Activated CD4-positive, alpha-beta T cell treated with anti-CD3 and anti-CD28 coated beads, Interleukin-2, amount 10 ng/mL, durations not matched to agents 24 days and 14 days (primary cell): Measurements from ENCODE around the gene OGG1. TPM values are rescaled to one million over a fixed set of nuclear protein-coding genes. Genes with fewer than 3 reads are reported as not detected.
A peak's percentile ranks its signal among the peaks of the same experiment; 100 is the strongest.

ENCODE experiments used
- DNase-seq: peaks from one replicate; pipeline ENCODE4 v3.0.0; 2022
- H3K27ac Mint-ChIP-seq: one replicate; pipeline ENCODE4 v1.8.0; 2022; ENCODE audit warnings: mild to moderate bottlenecking, mixed read lengths
- H3K27me3 Mint-ChIP-seq: one replicate; pipeline ENCODE4 v1.8.0; 2022; ENCODE audit warnings: mixed read lengths
- H3K36me3 Mint-ChIP-seq: one replicate; pipeline ENCODE4 v1.8.0; 2022; ENCODE audit warnings: low read depth, mild to moderate bottlenecking, mixed read lengths
- H3K4me1 Mint-ChIP-seq: one replicate; pipeline ENCODE4 v1.8.0; 2021; ENCODE audit warnings: mixed read lengths
- H3K4me3 Mint-ChIP-seq: one replicate; pipeline ENCODE4 v1.8.0; 2022; ENCODE audit warnings: mild to moderate bottlenecking, moderate library complexity, mixed read lengths
- H3K9me3 Mint-ChIP-seq: one replicate; pipeline ENCODE4 v1.8.0; 2021; ENCODE audit warnings: mixed read lengths
- intact Hi-C: fragments of 100-400 bp; cut with micrococcal nuclease; formaldehyde crosslinking; loops from one replicate; pipeline ENCODE4 v1.15.1; 2023
- total RNA-seq: library from RNA; stranded (reverse); gene quantifications from 2 replicates; pipeline ENCODE4 v1.2.3, GENCODE V29; 2022

The OGG1 gene
- 37.0 and 41.1 TPM in 2 replicates for total RNA-seq

GRCh38 chr3:9749645-9750555 lies at the start of gene OGG1:
TSS of gene OGG1 (plus strand) at chr3:9749952. CDS start at chr3:9750287, 335 bp downstream.
- intact Hi-C loops = loop anchor here (1.0 to 2.0 kb wide), 6 partner anchors 19 to 182 kb away; partner anchors contain the start of genes BRPF1, CAMK1 and TADA3
- DNase-seq = peak; percentile 99

GRCh38 chr3:9700536-9700935 lies 49.2 kb upstream of the OGG1 start:
- H3K36me3 Mint-ChIP-seq = peaks cover 32% of the 10 kb centered on the region
- H3K4me3 Mint-ChIP-seq = no peak overlapping the region
- intact Hi-C loops = no loop called here
- no peaks in the 10 kb centered on the region for H3K9me3 Mint-ChIP-seq
- peaks cover 21% of the 10 kb centered on the region for H3K27me3 Mint-ChIP-seq
- peaks cover 2% of the 10 kb centered on the region for H3K4me1 Mint-ChIP-seq
- no peak overlapping the region for H3K27ac Mint-ChIP-seq
- no peak for DNase-seq

More at GRCh38 chr3:9749645-9750555, at the start of gene OGG1:
- no peaks in the 10 kb centered on the region for H3K27me3 Mint-ChIP-seq
- H3K4me1 Mint-ChIP-seq = peaks cover 50% of the 10 kb centered on the region
- H3K4me3 Mint-ChIP-seq = peak within 1 kb of the TSS; percentile 91
- H3K27ac Mint-ChIP-seq = peak within 1 kb of the TSS; percentile 96
- H3K36me3 Mint-ChIP-seq = peaks cover 72% of the 10 kb centered on the region
- no peaks in the 10 kb centered on the region for H3K9me3 Mint-ChIP-seq

GRCh38 chr3:9701006-9701405 lies 48.7 kb upstream of the OGG1 start:
- H3K4me3 Mint-ChIP-seq = no peak overlapping the region
- H3K27me3 Mint-ChIP-seq = peaks cover 26% of the 10 kb centered on the region
- DNase-seq = no peak
- no peaks in the 10 kb centered on the region for H3K9me3 Mint-ChIP-seq
- no peak overlapping the region for H3K27ac Mint-ChIP-seq
- peaks cover 30% of the 10 kb centered on the region for H3K36me3 Mint-ChIP-seq
- H3K4me1 Mint-ChIP-seq = peaks cover 2% of the 10 kb centered on the region
- intact Hi-C loops = no loop called here

- peaks cover 33% of the 10 kb centered on the region for H3K27me3 Mint-ChIP-seq
- peaks cover 2% of the 10 kb centered on the region for H3K4me1 Mint-ChIP-seq
- H3K4me3 Mint-ChIP-seq = no peak overlapping the region
- peaks cover 27% of the 10 kb centered on the region for H3K36me3 Mint-ChIP-seq
- H3K9me3 Mint-ChIP-seq = no peaks in the 10 kb centered on the region
- no peak overlapping the region for H3K27ac Mint-ChIP-seq
- no peak for DNase-seq
- intact Hi-C loops = no loop called here
These were observed 48.0 kb upstream of the OGG1 start for GRCh38 chr3:9701711-9702110.

GRCh38 chr3:9703240-9703639 lies 46.5 kb upstream of the OGG1 start:
- DNase-seq = no peak
- Mint-ChIP-seq H3K36me3 (peaks cover 19% of the 10 kb centered on the region), H3K4me1 (peaks cover 2% of the 10 kb centered on the region), H3K9me3 (no peaks in the 10 kb centered on the region), H3K27ac (no peak overlapping the region), H3K4me3 (no peak overlapping the region), H3K27me3 (peaks cover 40% of the 10 kb centered on the region)
- intact Hi-C loops = no loop called here

GRCh38 chr3:9703736-9704346 lies 45.9 kb upstream of the OGG1 start, which contains the start of gene CPNE9:
TSS of gene CPNE9 (plus strand) at chr3:9703833. CDS start at chr3:9703997, 164 bp downstream.
- Mint-ChIP-seq H3K9me3 (no peaks in the 10 kb centered on the region), H3K27me3 (peaks cover 41% of the 10 kb centered on the region), H3K36me3 (peaks cover 19% of the 10 kb centered on the region), H3K27ac (no peak within 1 kb of the TSS), H3K4me1 (peaks cover 2% of the 10 kb centered on the region), H3K4me3 (no peak within 1 kb of the TSS)
- no peak for DNase-seq
- intact Hi-C loops = no loop called here

GRCh38 chr3:9704347-9705322 lies 45.1 kb upstream of the OGG1 start:
- peak; percentile 72 for DNase-seq
- peaks cover 41% of the 10 kb centered on the region for H3K27me3 Mint-ChIP-seq
- intact Hi-C loops = no loop called here
- peaks cover 16% of the 10 kb centered on the region for H3K36me3 Mint-ChIP-seq
- peak overlapping the region; percentile 69 for H3K4me3 Mint-ChIP-seq
- no peaks in the 10 kb centered on the region for H3K9me3 Mint-ChIP-seq
- H3K27ac Mint-ChIP-seq = no peak overlapping the region
- peaks cover 2% of the 10 kb centered on the region for H3K4me1 Mint-ChIP-seq

GRCh38 chr3:9710174-9710739 lies 39.5 kb upstream of the OGG1 start:
- peaks cover 6% of the 10 kb centered on the region for H3K4me1 Mint-ChIP-seq
- H3K36me3 Mint-ChIP-seq = no peaks in the 10 kb centered on the region
- H3K27me3 Mint-ChIP-seq = peaks cover 35% of the 10 kb centered on the region

GRCh38 chr3:9712415-9712814 lies 37.3 kb upstream of the OGG1 start:
- no peaks in the 10 kb centered on the region for H3K9me3 Mint-ChIP-seq
- H3K4me3 Mint-ChIP-seq = no peak overlapping the region
- intact Hi-C loops = no loop called here
- DNase-seq = no peak
- no peaks in the 10 kb centered on the region for H3K36me3 Mint-ChIP-seq
- peaks cover 8% of the 10 kb centered on the region for H3K4me1 Mint-ChIP-seq
- no peak overlapping the region for H3K27ac Mint-ChIP-seq
- peaks cover 20% of the 10 kb centered on the region for H3K27me3 Mint-ChIP-seq

More at GRCh38 chr3:9710174-9710739, 39.5 kb upstream of the OGG1 start:
- intact Hi-C loops = no loop called here
- Mint-ChIP-seq H3K4me3 (no peak overlapping the region), H3K9me3 (no peaks in the 10 kb centered on the region), H3K27ac (no peak overlapping the region)
- no peak for DNase-seq

- Mint-ChIP-seq H3K27me3 (peaks cover 21% of the 10 kb centered on the region), H3K36me3 (no peaks in the 10 kb centered on the region), H3K4me1 (peaks cover 8% of the 10 kb centered on the region), H3K27ac (no peak overlapping the region), H3K4me3 (no peak overlapping the region), H3K9me3 (no peaks in the 10 kb centered on the region)
- intact Hi-C loops = no loop called here
- no peak for DNase-seq
These were observed 36.6 kb upstream of the OGG1 start for GRCh38 chr3:9713142-9713541.

GRCh38 chr3:9715136-9715535 lies 34.6 kb upstream of the OGG1 start:
- no peaks in the 10 kb centered on the region for H3K9me3 Mint-ChIP-seq
- intact Hi-C loops = no loop called here
- peaks cover 6% of the 10 kb centered on the region for H3K4me1 Mint-ChIP-seq
- H3K27ac Mint-ChIP-seq = no peak overlapping the region
- DNase-seq = no peak
- no peaks in the 10 kb centered on the region for H3K36me3 Mint-ChIP-seq
- H3K4me3 Mint-ChIP-seq = no peak overlapping the region
- H3K27me3 Mint-ChIP-seq = peaks cover 18% of the 10 kb centered on the region

- peak; percentile 71 for DNase-seq
- peaks cover 16% of the 10 kb centered on the region for H3K27me3 Mint-ChIP-seq
- H3K4me3 Mint-ChIP-seq = no peak overlapping the region
- no peaks in the 10 kb centered on the region for H3K36me3 Mint-ChIP-seq
- intact Hi-C loops = no loop called here
- peaks cover 2% of the 10 kb centered on the region for H3K4me1 Mint-ChIP-seq
- H3K27ac Mint-ChIP-seq = no peak overlapping the region
- no peaks in the 10 kb centered on the region for H3K9me3 Mint-ChIP-seq
These were observed 33.9 kb upstream of the OGG1 start for GRCh38 chr3:9715764-9716437.
